IPS-18c (cell line): ENCODE results near the gene LTK.

Source experiments
- H3K4me3 ChIP-seq: 2 replicates; pipeline ENCODE4 v1.7.0; 2013; ENCODE audit warnings: low read depth, mild to moderate bottlenecking, low read length, moderate library complexity; ENCODE audit not compliant: insufficient read depth
- H3K9me3 ChIP-seq: one replicate; pipeline ENCODE4 v1.6.1; 2013; ENCODE audit warnings: mild to moderate bottlenecking, low read length, moderate library complexity; ENCODE audit not compliant: control insufficient read depth, insufficient read depth

The LTK gene

GRCh38 chr15:41504751-41505492 is 8.7 kb downstream of the LTK start:
- H3K9me3 ChIP-seq = no peaks in the 10 kb centered on the region
- no peak overlapping the region for H3K4me3 ChIP-seq

GRCh38 chr15:41503669-41504010 is 10.0 kb downstream of the LTK start:
- Histone ChIP-seq H3K9me3 (no peaks in the 10 kb centered on the region), H3K4me3 (no peak overlapping the region)

GRCh38 chr15:41502795-41503668 is 10.6 kb downstream of the LTK start:
- Histone ChIP-seq H3K9me3 (no peaks in the 10 kb centered on the region), H3K4me3 (peak overlapping the region; percentile 48)

- no peaks in the 10 kb centered on the region for H3K9me3 ChIP-seq
- peak overlapping the region; percentile 48 for H3K4me3 ChIP-seq
Observed at GRCh38 chr15:41501931-41502794, 11.5 kb downstream of the LTK start.

GRCh38 chr15:41501191-41501917 is 12.3 kb downstream of the LTK start:
- peak overlapping the region; percentile 48 for H3K4me3 ChIP-seq

GRCh38 chr15:41499109-41499851 is 14.3 kb downstream of the LTK start:
- Histone ChIP-seq H3K9me3 (no peaks in the 10 kb centered on the region), H3K4me3 (no peak overlapping the region)

More at GRCh38 chr15:41501191-41501917, 12.3 kb downstream of the LTK start:
- H3K9me3 ChIP-seq = no peaks in the 10 kb centered on the region

GRCh38 chr15:41498657-41499056 is 15.0 kb downstream of the LTK start:
- Histone ChIP-seq H3K4me3 (no peak overlapping the region), H3K9me3 (no peaks in the 10 kb centered on the region)

- Histone ChIP-seq H3K9me3 (no peaks in the 10 kb centered on the region), H3K4me3 (peak overlapping the region; percentile 47)
Observed at GRCh38 chr15:41495736-41496599, 17.7 kb downstream of the LTK start.

GRCh38 chr15:41494922-41495735 is 18.5 kb downstream of the LTK start:
- Histone ChIP-seq H3K9me3 (no peaks in the 10 kb centered on the region), H3K4me3 (peak overlapping the region; percentile 47)

GRCh38 chr15:41494190-41494921 is 19.3 kb downstream of the LTK start:
- Histone ChIP-seq H3K9me3 (no peaks in the 10 kb centered on the region), H3K4me3 (peak overlapping the region; percentile 47)

GRCh38 chr15:41493902-41494189 is 19.8 kb downstream of the LTK start:
- Histone ChIP-seq H3K9me3 (no peaks in the 10 kb centered on the region), H3K4me3 (peak overlapping the region; percentile 47; the same call in 1 of the 2 replicates)

- H3K4me3 ChIP-seq = peak within 1 kb of the TSS; percentile 64
Observed at GRCh38 chr15:41493205-41493901, 20.3 kb downstream of the LTK start, which contains the start of gene ITPKA. Gene ITPKA (plus strand): TSS chr15:41493874. CDS start chr15:41493928, 54 bp downstream.

GRCh38 chr15:41492597-41493204 is 20.9 kb downstream of the LTK start:
- peak overlapping the region; percentile 64 for H3K4me3 ChIP-seq

More at GRCh38 chr15:41493205-41493901, 20.3 kb downstream of the LTK start, which contains the start of gene ITPKA:
- no peaks in the 10 kb centered on the region for H3K9me3 ChIP-seq

More at GRCh38 chr15:41492597-41493204, 20.9 kb downstream of the LTK start:
- H3K9me3 ChIP-seq = no peaks in the 10 kb centered on the region
